H9 (cell line): ENCODE data around the gene FOXJ3. TPM values are rescaled to one million over a fixed set of nuclear protein-coding genes. Genes with fewer than 3 reads are reported as not detected.

Experiments used
- DNase-seq: peaks from one replicate; pipeline ENCODE4 v3.0.0-alpha.2; 2017
- H2AFZ ChIP-seq: one replicate; pipeline ENCODE4 v1.6.1; 2013; ENCODE audit warnings: mild to moderate bottlenecking, low read length, control low read depth, moderate library complexity
- H2AK5ac ChIP-seq: 2 replicates; pipeline ENCODE4 v1.6.1; 2013; ENCODE audit warnings: low read length, control low read depth, mixed read lengths; ENCODE audit not compliant: insufficient read length
- H2BK120ac ChIP-seq: one replicate; pipeline ENCODE4 v1.6.1; 2013; ENCODE audit warnings: low read depth, mild to moderate bottlenecking, low read length, control low read depth, inconsistent platforms; ENCODE audit not compliant: poor library complexity, severe bottlenecking
- H2BK12ac ChIP-seq: 2 replicates; pipeline ENCODE4 v1.6.1; 2013; ENCODE audit warnings: low read length, control low read depth, mixed read lengths, low read depth; ENCODE audit not compliant: insufficient read length
- H2BK15ac ChIP-seq: 2 replicates; pipeline ENCODE4 v1.6.1; 2013; ENCODE audit warnings: low read depth, low read length, control low read depth
- H2BK20ac ChIP-seq: one replicate; pipeline ENCODE4 v1.6.1; 2013; ENCODE audit warnings: low read depth, mild to moderate bottlenecking, low read length, control low read depth, inconsistent platforms; ENCODE audit not compliant: poor library complexity, severe bottlenecking
- H2BK5ac ChIP-seq: 2 replicates; pipeline ENCODE4 v1.6.1; 2013; ENCODE audit warnings: low read length, control low read depth, mixed read lengths; ENCODE audit not compliant: insufficient read length
- H3K14ac ChIP-seq: 2 replicates; pipeline ENCODE4 v1.6.1; 2013; ENCODE audit warnings: low read length, control low read depth; ENCODE audit not compliant: insufficient read depth
- H3K18ac ChIP-seq: 2 replicates; pipeline ENCODE4 v1.6.1; 2013; ENCODE audit warnings: low read depth, mild to moderate bottlenecking, mixed read lengths, low read length, control low read depth; ENCODE audit not compliant: insufficient read length
- H3K23ac ChIP-seq: 2 replicates; pipeline ENCODE4 v1.6.1; 2013; ENCODE audit warnings: low read length, control low read depth, mixed read lengths, low read depth; ENCODE audit not compliant: insufficient read length
- H3K23me2 ChIP-seq: 2 replicates; pipeline ENCODE4 v1.6.1; 2013; ENCODE audit warnings: low read depth, mild to moderate bottlenecking, mixed read lengths, low read length, control low read depth; ENCODE audit not compliant: insufficient read length, poor library complexity, severe bottlenecking
- H3K27ac ChIP-seq: 2 replicates; pipeline ENCODE4 v1.5.1; 2013; ENCODE audit warnings: low read length, control low read depth, mixed read lengths, low read depth; ENCODE audit not compliant: insufficient read length
- H3K27me3 ChIP-seq: 2 replicates; pipeline ENCODE4 v1.6.1; 2013; ENCODE audit warnings: low read length, control low read depth, inconsistent platforms; ENCODE audit not compliant: insufficient read depth
- H3K4ac ChIP-seq: 2 replicates; pipeline ENCODE4 v1.6.1; 2013; ENCODE audit warnings: low read depth, mild to moderate bottlenecking, control low read depth, inconsistent platforms, low read length, moderate library complexity
- H3K4me1 ChIP-seq: 2 replicates; pipeline ENCODE4 v1.6.1; 2013; ENCODE audit warnings: low read length, control low read depth, inconsistent platforms; ENCODE audit not compliant: insufficient read depth
- H3K4me2 ChIP-seq: 2 replicates; pipeline ENCODE4 v1.6.1; 2013; ENCODE audit warnings: low read length, control low read depth, mixed read lengths; ENCODE audit not compliant: insufficient read length, insufficient read depth
- H3K56ac ChIP-seq: 2 replicates; pipeline ENCODE4 v1.6.1; 2013; ENCODE audit warnings: low read depth, mild to moderate bottlenecking, mixed read lengths, low read length, control low read depth; ENCODE audit not compliant: insufficient read length
- H3K79me1 ChIP-seq: 2 replicates; pipeline ENCODE4 v1.6.1; 2013; ENCODE audit warnings: low read depth, mild to moderate bottlenecking, moderate library complexity, low read length, control low read depth, inconsistent platforms; ENCODE audit not compliant: insufficient read depth, poor library complexity, severe bottlenecking
- H3K79me2 ChIP-seq: 2 replicates; pipeline ENCODE4 v1.6.1; 2013; ENCODE audit warnings: low read length, control low read depth, inconsistent platforms; ENCODE audit not compliant: insufficient read depth
- H3K9ac ChIP-seq: 2 replicates; pipeline ENCODE4 v1.6.1; 2013; ENCODE audit warnings: low read length, control low read depth, mixed read lengths; ENCODE audit not compliant: insufficient read length; ENCODE audit errors: extremely low read depth
- H3K9me3 ChIP-seq: one replicate; pipeline ENCODE4 v1.6.1; 2013; ENCODE audit warnings: low read depth, low read length, inconsistent platforms; ENCODE audit not compliant: control insufficient read depth
- H3T11ph ChIP-seq: one replicate; pipeline ENCODE4 v1.6.1; 2013; ENCODE audit warnings: mild to moderate bottlenecking, low read length, control low read depth, inconsistent platforms
- H4K20me1 ChIP-seq: one replicate; pipeline ENCODE4 v1.6.1; 2013; ENCODE audit not compliant: control insufficient read depth, insufficient read length, insufficient read depth
- H4K5ac ChIP-seq: 2 replicates; pipeline ENCODE4 v1.6.1; 2013; ENCODE audit warnings: low read depth, mild to moderate bottlenecking, mixed read lengths, low read length, control low read depth; ENCODE audit not compliant: insufficient read length
- H4K8ac ChIP-seq: replicated peaks from 2 replicates; pipeline ENCODE4 v1.6.1; 2013; ENCODE audit warnings: low read length, control low read depth, mixed read lengths, low read depth; ENCODE audit not compliant: insufficient read length
- H4K91ac ChIP-seq: 2 replicates; pipeline ENCODE4 v1.6.1; 2013; ENCODE audit warnings: low read depth, mild to moderate bottlenecking, moderate library complexity, mixed read lengths, low read length, control low read depth; ENCODE audit not compliant: insufficient read length
- H3K27ac Mint-ChIP-seq, 3 experiments: 2 replicates in 2 of 3; 3 replicates in 1 of 3; pipeline ENCODE4 v1.8.0; 2020 to 2021; ENCODE audit warnings: mixed read lengths in 3 of 3, mild to moderate bottlenecking in 1 of 3, moderate library complexity in 1 of 3
- H3K27me3 Mint-ChIP-seq: 2 replicates; pipeline ENCODE4 v1.8.0; 2021; ENCODE audit warnings: low read depth, mild to moderate bottlenecking, moderate library complexity, mixed read lengths
- H3K36me3 Mint-ChIP-seq, 3 experiments: 2 replicates in 2 of 3; 3 replicates in 1 of 3; pipeline ENCODE4 v1.8.0; 2020 to 2021; ENCODE audit warnings: low read depth in 3 of 3, mixed read lengths in 3 of 3; ENCODE audit not compliant: insufficient read depth in 1 of 3
- H3K4me1 Mint-ChIP-seq, 2 experiments: 2 replicates each; pipeline ENCODE4 v1.8.0; 2020; ENCODE audit warnings: mixed read lengths in 2 of 2
- H3K4me3 Mint-ChIP-seq, 2 experiments: 2 replicates in 1 of 2; 3 replicates in 1 of 2; pipeline ENCODE4 v1.8.0; 2020 to 2021; ENCODE audit warnings: mild to moderate bottlenecking in 2 of 2, mixed read lengths in 2 of 2, moderate library complexity in 1 of 2
- H3K9me3 Mint-ChIP-seq, 2 experiments: 2 replicates in 1 of 2; 3 replicates in 1 of 2; pipeline ENCODE4 v1.8.0; 2020; ENCODE audit warnings: mild to moderate bottlenecking in 2 of 2, mixed read lengths in 2 of 2, moderate library complexity in 1 of 2
- WGBS: extraction: QIAGEN DNeasy Blood & Tissue Kit; methylation state at CpG from one replicate; pipeline ENCODE4 v1.1.7; 2013; ENCODE audit warnings: missing lambda C conversion rate, low lambda C conversion rate, mixed read lengths; ENCODE audit not compliant: insufficient read length; ENCODE audit errors: extremely low coverage; 5-methylcytosine and 5-hydroxymethylcytosine counted together
- total RNA-seq: library from RNA; stranded (reverse); gene quantifications from 2 replicates; pipeline ENCODE4 v1.2.1, GENCODE V29; 2021
- TF ChIP-seq, protein P1 (sequence below): fragments of 200-600 bp; sonication (generic); conservative IDR thresholded peaks from 3 replicates; pipeline ENCODE4 v1.8.0; 2021; ENCODE audit warnings: antibody characterized with exemption, mild to moderate bottlenecking

FOXJ3 gene
- total RNA-seq, 1 experiment from 2014 or later = 49.9 TPM

DNA sequence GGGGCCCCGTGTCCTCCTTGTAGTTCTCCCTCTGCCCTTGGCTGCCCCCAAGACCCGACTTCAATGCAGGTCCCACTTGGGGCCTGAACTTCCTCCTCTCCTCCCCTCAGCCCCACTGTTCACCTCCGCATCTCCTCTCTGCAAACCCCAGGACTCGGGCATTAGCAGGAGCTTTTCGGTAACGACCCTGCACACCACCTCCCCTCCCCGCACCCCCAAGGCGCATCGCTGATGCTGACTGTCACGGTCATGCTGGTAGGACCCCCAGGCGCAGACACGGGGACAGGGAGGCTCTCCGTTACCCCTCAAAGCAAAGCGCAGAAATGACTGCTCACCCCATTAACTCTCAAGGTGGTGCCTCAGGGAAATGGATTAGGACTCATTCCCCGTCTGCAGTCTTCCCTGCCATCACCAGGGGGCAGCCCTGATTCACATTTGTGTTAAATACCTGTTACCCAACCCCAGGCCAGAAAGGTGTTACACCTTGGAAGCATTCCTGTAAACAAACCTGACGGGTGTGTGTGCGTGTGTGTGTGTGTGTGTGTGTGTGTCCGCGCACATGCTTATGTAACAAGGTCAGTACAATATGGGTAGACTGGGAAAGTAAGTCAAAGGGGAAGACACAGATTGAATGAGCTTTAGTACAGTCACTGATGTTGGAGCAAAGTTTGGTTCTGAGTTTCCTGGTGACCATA is 188.3 kb downstream of the FOXJ3 start:
- no peak overlapping the region for H3K4me2 ChIP-seq
- no peak overlapping the region for H3K4me3 Mint-ChIP-seq
- no peak overlapping the region for H2BK5ac ChIP-seq
- peak; percentile 89 for DNase-seq
- no peak overlapping the region for H3K14ac ChIP-seq
- no peaks in the 10 kb centered on the region for H3K9me3 Mint-ChIP-seq
- no peaks in the 10 kb centered on the region for H3K9me3 ChIP-seq
- no peak overlapping the region for H3K9ac ChIP-seq
- no peak overlapping the region for H2BK12ac ChIP-seq
- no peaks in the 10 kb centered on the region for H4K20me1 ChIP-seq
- no peak overlapping the region for H4K91ac ChIP-seq
- no peak overlapping the region for H2BK20ac ChIP-seq
- no peaks in the 10 kb centered on the region for H3K36me3 Mint-ChIP-seq
- H3T11ph ChIP-seq = no peak overlapping the region
- TF ChIP-seq, protein P1, sequence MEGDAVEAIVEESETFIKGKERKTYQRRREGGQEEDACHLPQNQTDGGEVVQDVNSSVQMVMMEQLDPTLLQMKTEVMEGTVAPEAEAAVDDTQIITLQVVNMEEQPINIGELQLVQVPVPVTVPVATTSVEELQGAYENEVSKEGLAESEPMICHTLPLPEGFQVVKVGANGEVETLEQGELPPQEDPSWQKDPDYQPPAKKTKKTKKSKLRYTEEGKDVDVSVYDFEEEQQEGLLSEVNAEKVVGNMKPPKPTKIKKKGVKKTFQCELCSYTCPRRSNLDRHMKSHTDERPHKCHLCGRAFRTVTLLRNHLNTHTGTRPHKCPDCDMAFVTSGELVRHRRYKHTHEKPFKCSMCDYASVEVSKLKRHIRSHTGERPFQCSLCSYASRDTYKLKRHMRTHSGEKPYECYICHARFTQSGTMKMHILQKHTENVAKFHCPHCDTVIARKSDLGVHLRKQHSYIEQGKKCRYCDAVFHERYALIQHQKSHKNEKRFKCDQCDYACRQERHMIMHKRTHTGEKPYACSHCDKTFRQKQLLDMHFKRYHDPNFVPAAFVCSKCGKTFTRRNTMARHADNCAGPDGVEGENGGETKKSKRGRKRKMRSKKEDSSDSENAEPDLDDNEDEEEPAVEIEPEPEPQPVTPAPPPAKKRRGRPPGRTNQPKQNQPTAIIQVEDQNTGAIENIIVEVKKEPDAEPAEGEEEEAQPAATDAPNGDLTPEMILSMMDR = peak; percentile 86
- no peak overlapping the region for H4K8ac ChIP-seq
- no peak overlapping the region for H2BK15ac ChIP-seq
- no peak overlapping the region for H4K5ac ChIP-seq
- no peaks in the 10 kb centered on the region for H3K4me1 Mint-ChIP-seq
- no peak overlapping the region for H3K4ac ChIP-seq
- no peak overlapping the region for H2BK120ac ChIP-seq
- peaks cover 12% of the 10 kb centered on the region for H3K27me3 Mint-ChIP-seq
- H2AK5ac ChIP-seq = no peak overlapping the region
- H3K23me2 ChIP-seq = no peaks in the 10 kb centered on the region
- no peak overlapping the region for H3K23ac ChIP-seq
- no CpG with 5 or more reads among the region's 19 CpGs for WGBS
- H3K79me2 ChIP-seq = no peaks in the 10 kb centered on the region
- no peak overlapping the region for H3K18ac ChIP-seq
- H3K4me1 ChIP-seq = no peaks in the 10 kb centered on the region
- H3K27ac Mint-ChIP-seq = no peak overlapping the region
- H3K56ac ChIP-seq = no peak overlapping the region
- no peak overlapping the region for H2AFZ ChIP-seq
- H3K27ac ChIP-seq = no peak overlapping the region
- H3K27me3 ChIP-seq = no peaks in the 10 kb centered on the region
- no peaks in the 10 kb centered on the region for H3K79me1 ChIP-seq
